ENCODE measurements around the gene ADGRV1. TPM values are rescaled to one million over a fixed set of nuclear protein-coding genes. Genes with fewer than 3 reads are reported as not detected.

ADGRV1 gene
- total and polyA plus RNA-seq, 2 donors (not counting 3 experiments of a cell fraction or from before 2014, with no cell fraction given): 0.11 to 0.55 TPM

DNA sequence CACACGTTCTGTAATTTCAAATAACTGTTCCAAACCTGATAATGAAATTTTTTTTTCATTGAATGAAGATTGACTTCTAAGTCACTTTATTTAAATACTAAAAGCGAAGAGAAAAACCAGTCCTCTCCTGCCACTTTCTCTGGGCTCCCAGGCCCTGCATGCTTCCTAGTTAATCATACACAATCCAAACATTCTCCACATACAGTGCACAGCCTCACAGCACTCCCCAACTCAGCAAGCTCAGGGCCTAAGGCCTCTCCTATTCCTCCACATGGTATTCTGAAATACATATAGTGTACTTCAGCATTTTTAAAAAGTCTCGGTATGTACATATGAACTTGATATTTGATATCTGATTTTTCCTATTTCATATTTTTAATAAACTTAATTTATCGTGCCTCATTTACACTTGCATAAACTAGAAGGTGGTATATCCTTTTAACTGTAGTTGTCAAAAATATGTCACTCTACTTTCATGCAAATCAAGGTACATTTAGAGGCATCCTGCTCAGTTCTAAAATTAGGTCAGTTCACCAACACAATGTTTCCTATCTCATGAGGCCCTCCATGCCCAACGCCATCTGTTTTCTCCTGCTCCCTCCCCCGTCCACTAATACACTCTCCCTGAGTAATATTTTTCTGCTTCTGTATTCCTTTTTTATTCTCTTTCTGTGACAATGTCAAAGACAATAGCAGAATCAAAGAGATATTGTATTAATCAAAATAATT is 617.9 kb downstream of the ADGRV1 start:
- CTCF ChIA-PET: no interaction called here
- H3K9me3 ChIP-seq (replicated peaks; ENCODE audit: control insufficient read depth, insufficient read depth, low read length): no peaks in the 10 kb centered on the region
- no peak overlapping the region for H3K9ac ChIP-seq (replicated peaks; ENCODE audit: extremely low read depth, insufficient read depth, low read length)
- no peak overlapping the region for H3K4me3 ChIP-seq (replicated peaks in 1 of 3; ENCODE audit: insufficient read depth in 1 of 3, low read depth in 1 of 3, low read length in 3 of 3)
- TF ChIP-seq JUN (IDR thresholded peaks at IDR 0.05; ENCODE audit: borderline replicate concordance, insufficient read depth, insufficient read length, low read depth): no peak
- TF ChIP-seq, protein P1, sequence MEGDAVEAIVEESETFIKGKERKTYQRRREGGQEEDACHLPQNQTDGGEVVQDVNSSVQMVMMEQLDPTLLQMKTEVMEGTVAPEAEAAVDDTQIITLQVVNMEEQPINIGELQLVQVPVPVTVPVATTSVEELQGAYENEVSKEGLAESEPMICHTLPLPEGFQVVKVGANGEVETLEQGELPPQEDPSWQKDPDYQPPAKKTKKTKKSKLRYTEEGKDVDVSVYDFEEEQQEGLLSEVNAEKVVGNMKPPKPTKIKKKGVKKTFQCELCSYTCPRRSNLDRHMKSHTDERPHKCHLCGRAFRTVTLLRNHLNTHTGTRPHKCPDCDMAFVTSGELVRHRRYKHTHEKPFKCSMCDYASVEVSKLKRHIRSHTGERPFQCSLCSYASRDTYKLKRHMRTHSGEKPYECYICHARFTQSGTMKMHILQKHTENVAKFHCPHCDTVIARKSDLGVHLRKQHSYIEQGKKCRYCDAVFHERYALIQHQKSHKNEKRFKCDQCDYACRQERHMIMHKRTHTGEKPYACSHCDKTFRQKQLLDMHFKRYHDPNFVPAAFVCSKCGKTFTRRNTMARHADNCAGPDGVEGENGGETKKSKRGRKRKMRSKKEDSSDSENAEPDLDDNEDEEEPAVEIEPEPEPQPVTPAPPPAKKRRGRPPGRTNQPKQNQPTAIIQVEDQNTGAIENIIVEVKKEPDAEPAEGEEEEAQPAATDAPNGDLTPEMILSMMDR (IDR thresholded peaks at IDR 0.05; ENCODE audit: extremely low read depth in 1 of 2, insufficient read depth in 1 of 2, low read depth in 1 of 2, low read length in 2 of 2): no peak
- TF ChIP-seq, protein P2, sequence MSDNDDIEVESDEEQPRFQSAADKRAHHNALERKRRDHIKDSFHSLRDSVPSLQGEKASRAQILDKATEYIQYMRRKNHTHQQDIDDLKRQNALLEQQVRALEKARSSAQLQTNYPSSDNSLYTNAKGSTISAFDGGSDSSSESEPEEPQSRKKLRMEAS (IDR thresholded peaks at IDR 0.05; ENCODE audit: insufficient read depth, insufficient read length): no peak
- no peak for TF ChIP-seq FOS (IDR thresholded peaks at IDR 0.05; ENCODE audit: borderline replicate concordance, insufficient read depth, low read length)
- TF ChIP-seq POLR2AphosphoS5 (IDR thresholded peaks at IDR 0.05; ENCODE audit: insufficient read depth, low read depth, low read length): no peak
- no peak for TF ChIP-seq MYC (IDR thresholded peaks at IDR 0.05; ENCODE audit: low read depth, low read length)
- TF ChIP-seq POLR2A (IDR thresholded peaks at IDR 0.05; ENCODE audit: low read depth, low read length): no peak
- TF ChIP-seq EZH2 (IDR thresholded peaks at IDR 0.05; ENCODE audit: borderline replicate concordance, low read depth, low read length, severe bottlenecking): no peak
- no peak for TF ChIP-seq GATA2 (IDR thresholded peaks at IDR 0.05; ENCODE audit: insufficient read depth, insufficient read length, low read depth, low read length)
- no peaks in the 10 kb centered on the region for H3K4me1 ChIP-seq (ENCODE audit: control insufficient read depth, extremely low read depth, insufficient read depth, low read length)
- no peak overlapping the region for H3K4me2 ChIP-seq (ENCODE audit: insufficient read depth, low read length)
- no peaks in the 10 kb centered on the region for H3K79me2 ChIP-seq (ENCODE audit: control insufficient read depth, insufficient read depth, low read length)
- POLR2A ChIA-PET: no interaction called here
- BruUV-seq (replicated peaks): no TSS peak
- H4K20me1 ChIP-seq (replicated peaks; ENCODE audit: control insufficient read depth, extremely low read depth, insufficient read depth, low read length): no peaks in the 10 kb centered on the region
- dilution Hi-C loops (cut with MboI; ENCODE audit: extremely low pct_ligation_motif_present, low sequenced_read_pairs): no loop called here
- H3K9me1 ChIP-seq (replicated peaks; ENCODE audit: control insufficient read depth, extremely low read depth, insufficient read depth, low read length): no peaks in the 10 kb centered on the region
- FAIRE-seq: no peak
- H3K27ac ChIP-seq (ENCODE audit: insufficient read depth, low read depth, low read length): no peak overlapping the region
- no peaks in the 10 kb centered on the region for H3K27me3 ChIP-seq (ENCODE audit: control insufficient read depth in 2 of 2, insufficient read depth in 2 of 2, low read length in 2 of 2)
- no peak overlapping the region for H2AFZ ChIP-seq (ENCODE audit: low read depth, low read length)
- DNase-seq (ENCODE audit: low read depth, low spot score): no peak
- intact Hi-C loops (cut with micrococcal nuclease): no loop called here
- H3K36me3 ChIP-seq (ENCODE audit: control insufficient read depth in 2 of 2, extremely low read depth in 1 of 2, insufficient read depth in 2 of 2, low read length in 2 of 2): no peaks in the 10 kb centered on the region
